Prostate gland (tissue), 2 donors: ENCODE data around the gene EIF2S3.

Experiments
- POLR2A ChIP-seq: fragments of 450-650 bp; IDR thresholded peaks from one replicate; pipeline ENCODE4 v1.6.1; 2016; ENCODE audit warnings: antibody characterized with exemption, mild to moderate bottlenecking
- POLR2AphosphoS5 ChIP-seq: sonication (generic); formaldehyde crosslinking; IDR thresholded peaks from one replicate; pipeline ENCODE4 v1.6.1; 2017; ENCODE audit warnings: antibody characterized with exemption
- TF ChIP-seq, protein P1 (sequence below), 4 experiments: fragments of 200-600 bp in 2 of 4; fragments of 450-650 bp in 2 of 4; sonication (generic) in 2 of 4; IDR thresholded peaks; 1 replicate in 3 of 4; 2 replicates in 1 of 4; pipeline ENCODE4 v1.5.1; 2016 to 2019; ENCODE audit warnings: antibody characterized with exemption in 4 of 4, mild to moderate bottlenecking in 2 of 4, moderate library complexity in 2 of 4

DNA sequence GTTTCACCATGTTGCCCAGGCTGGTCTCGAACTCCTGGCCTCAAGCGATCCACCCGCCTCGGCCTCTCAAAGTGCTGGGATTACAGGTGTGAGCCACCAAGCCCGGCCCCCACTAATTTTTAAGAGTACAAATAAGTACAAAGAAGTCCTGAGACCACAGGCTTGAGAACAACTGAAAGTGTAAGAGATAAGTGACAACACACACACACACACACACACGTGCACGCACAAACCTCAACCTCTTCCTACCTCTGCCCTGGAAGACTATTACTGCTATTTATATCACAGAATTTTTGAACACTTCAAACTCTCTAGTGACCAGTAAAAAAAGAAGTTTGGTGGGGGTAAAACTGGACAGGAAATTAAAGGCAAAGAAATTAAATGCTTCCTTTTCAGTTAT is 35.3 kb upstream of the EIF2S3 start:
- no peak for TF ChIP-seq POLR2A
- TF ChIP-seq, protein P1, sequence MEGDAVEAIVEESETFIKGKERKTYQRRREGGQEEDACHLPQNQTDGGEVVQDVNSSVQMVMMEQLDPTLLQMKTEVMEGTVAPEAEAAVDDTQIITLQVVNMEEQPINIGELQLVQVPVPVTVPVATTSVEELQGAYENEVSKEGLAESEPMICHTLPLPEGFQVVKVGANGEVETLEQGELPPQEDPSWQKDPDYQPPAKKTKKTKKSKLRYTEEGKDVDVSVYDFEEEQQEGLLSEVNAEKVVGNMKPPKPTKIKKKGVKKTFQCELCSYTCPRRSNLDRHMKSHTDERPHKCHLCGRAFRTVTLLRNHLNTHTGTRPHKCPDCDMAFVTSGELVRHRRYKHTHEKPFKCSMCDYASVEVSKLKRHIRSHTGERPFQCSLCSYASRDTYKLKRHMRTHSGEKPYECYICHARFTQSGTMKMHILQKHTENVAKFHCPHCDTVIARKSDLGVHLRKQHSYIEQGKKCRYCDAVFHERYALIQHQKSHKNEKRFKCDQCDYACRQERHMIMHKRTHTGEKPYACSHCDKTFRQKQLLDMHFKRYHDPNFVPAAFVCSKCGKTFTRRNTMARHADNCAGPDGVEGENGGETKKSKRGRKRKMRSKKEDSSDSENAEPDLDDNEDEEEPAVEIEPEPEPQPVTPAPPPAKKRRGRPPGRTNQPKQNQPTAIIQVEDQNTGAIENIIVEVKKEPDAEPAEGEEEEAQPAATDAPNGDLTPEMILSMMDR (IDR thresholded peaks at IDR 0.05): no peak
- no peak for TF ChIP-seq POLR2AphosphoS5
